PC-9 (cell line): ENCODE data around the gene NDUFAF2. TPM values are rescaled to one million over a fixed set of nuclear protein-coding genes. Genes with fewer than 3 reads are reported as not detected.

Experiments
- BruUV-seq: library from RNA; stranded (reverse); fragments of 400-500 nt; replicated peaks from 2 replicates; lab custom pipeline; 2021; lab: Mats Ljungman, UMichigan
- CTCF ChIA-PET: fragments of 300-600 bp; sonication (Branson Sonifier 250); formaldehyde crosslinking; loops from one replicate; lab custom pipeline; 2022; ENCODE audit warnings: antibody characterized with exemption; lab: Charles Lee
- POLR2A ChIA-PET: fragments of 300-600 bp; sonication (Branson Sonifier 250); formaldehyde crosslinking; loops from one replicate; lab custom pipeline; 2022; ENCODE audit warnings: antibody characterized with exemption; ENCODE audit not compliant: unreplicated experiment; lab: Charles Lee
- DNase-seq, 2 experiments: peaks; one replicate each; pipeline versions ENCODE4 v3.0.0 to v3.0.0-alpha.2; 2015 to 2022; ENCODE audit warnings: mixed read lengths in 1 of 2
- H2AFZ ChIP-seq: fragments of 200-600 bp; sonication (generic); 2 replicates; pipeline ENCODE4 v1.8.1; 2017; ENCODE audit warnings: antibody characterized with exemption
- H3F3A ChIP-seq: fragments of 200-600 bp; sonication (generic); 2 replicates; pipeline ENCODE4 v1.8.1; 2017; ENCODE audit warnings: antibody characterized with exemption, mild to moderate bottlenecking, low read depth; ENCODE audit not compliant: insufficient read depth
- H3K27ac ChIP-seq: fragments of 200-600 bp; sonication (generic); 2 replicates; pipeline ENCODE4 v1.6.1; 2016; ENCODE audit warnings: mixed run types
- H3K27me3 ChIP-seq: fragments of 200-600 bp; sonication (generic); 2 replicates; pipeline ENCODE4 v1.6.1; 2016; ENCODE audit warnings: low read depth, mixed run types; ENCODE audit not compliant: insufficient read depth
- H3K36me3 ChIP-seq: fragments of 200-600 bp; sonication (generic); 2 replicates; pipeline ENCODE4 v1.6.1; 2016; ENCODE audit warnings: low read depth, mixed run types
- H3K4me1 ChIP-seq: fragments of 200-600 bp; sonication (generic); replicated peaks from 2 replicates; pipeline ENCODE4 v1.6.1; 2016; ENCODE audit warnings: mixed run types; ENCODE audit not compliant: insufficient read depth
- H3K4me2 ChIP-seq: fragments of 200-600 bp; sonication (generic); 2 replicates; pipeline ENCODE4 v1.6.1; 2017; ENCODE audit warnings: mixed run types
- H3K4me3 ChIP-seq: fragments of 200-600 bp; sonication (generic); 2 replicates; pipeline ENCODE4 v1.6.1; 2016; ENCODE audit warnings: mixed run types
- H3K79me2 ChIP-seq: fragments of 200-600 bp; sonication (generic); 2 replicates; pipeline ENCODE4 v1.6.1; 2017; ENCODE audit warnings: low read depth, mixed run types
- H3K9me2 ChIP-seq: fragments of 200-600 bp; sonication (generic); 2 replicates; pipeline ENCODE4 v1.8.1; 2017; ENCODE audit warnings: mild to moderate bottlenecking; ENCODE audit not compliant: insufficient read depth
- H3K9me3 ChIP-seq: fragments of 200-600 bp; sonication (generic); 2 replicates; pipeline ENCODE4 v1.8.1; 2016; ENCODE audit warnings: low read depth; ENCODE audit not compliant: insufficient read depth
- H4K20me1 ChIP-seq: fragments of 200-600 bp; sonication (generic); 2 replicates; pipeline ENCODE4 v1.8.1; 2017; ENCODE audit not compliant: insufficient read depth
- EZH2 ChIP-seq: fragments of 200-600 bp; sonication (generic); IDR thresholded peaks from 2 replicates; pipeline ENCODE4 v1.8.0; 2017; ENCODE audit warnings: antibody characterized with exemption, low read depth
- intact Hi-C: fragments of 100-400 bp; cut with micrococcal nuclease; formaldehyde crosslinking; loops from one replicate; pipeline ENCODE4 v1.10.0; 2022; ENCODE audit not compliant: unreplicated experiment
- total RNA-seq: library from RNA; stranded (reverse); gene quantifications from 2 replicates; pipeline ENCODE4 v1.2.3, GENCODE V29; 2021
- TF ChIP-seq, protein P1 (sequence below): fragments of 200-600 bp; sonication (generic); conservative IDR thresholded peaks from 2 replicates; pipeline ENCODE4 v1.6.1; 2017; ENCODE audit warnings: mixed run types, antibody characterized with exemption, mild to moderate bottlenecking, moderate library complexity

NDUFAF2 gene
- total RNA-seq, 1 experiment from 2014 or later, result 42.7 TPM

DNA sequence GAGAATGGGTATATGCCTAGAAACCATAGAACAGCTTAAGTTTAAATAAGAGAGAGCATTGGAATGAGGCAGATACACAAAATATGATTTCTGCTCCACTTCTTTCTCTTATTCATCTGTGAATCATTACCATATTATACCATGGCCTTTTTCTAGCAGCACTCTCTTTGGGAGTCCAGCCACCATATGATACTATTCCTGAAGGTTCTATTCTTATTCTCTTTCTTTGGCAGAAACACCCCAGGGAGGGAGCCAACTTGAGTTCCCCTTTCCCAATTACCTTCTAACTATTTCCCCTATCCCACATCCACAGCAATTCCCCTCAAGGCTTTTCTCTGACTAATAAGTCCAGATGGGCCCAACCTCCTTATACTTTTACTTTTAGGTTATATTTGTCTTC lies 55.9 kb downstream of the NDUFAF2 start:
- no TSS peak for BruUV-seq
- H3K9me2 ChIP-seq, result 0 out of 2 replicates have a peak, but pooled peaks cover 5% of the 10 kb centered on the region
- H3K27me3 ChIP-seq, result no peaks in the 10 kb centered on the region
- no peak for DNase-seq
- H3K27ac ChIP-seq, result no peak overlapping the region
- no peak overlapping the region for H3K4me2 ChIP-seq
- H3K79me2 ChIP-seq, result no peaks in the 10 kb centered on the region; the same call in 1 of the 2 replicates
- TF ChIP-seq, protein P1, sequence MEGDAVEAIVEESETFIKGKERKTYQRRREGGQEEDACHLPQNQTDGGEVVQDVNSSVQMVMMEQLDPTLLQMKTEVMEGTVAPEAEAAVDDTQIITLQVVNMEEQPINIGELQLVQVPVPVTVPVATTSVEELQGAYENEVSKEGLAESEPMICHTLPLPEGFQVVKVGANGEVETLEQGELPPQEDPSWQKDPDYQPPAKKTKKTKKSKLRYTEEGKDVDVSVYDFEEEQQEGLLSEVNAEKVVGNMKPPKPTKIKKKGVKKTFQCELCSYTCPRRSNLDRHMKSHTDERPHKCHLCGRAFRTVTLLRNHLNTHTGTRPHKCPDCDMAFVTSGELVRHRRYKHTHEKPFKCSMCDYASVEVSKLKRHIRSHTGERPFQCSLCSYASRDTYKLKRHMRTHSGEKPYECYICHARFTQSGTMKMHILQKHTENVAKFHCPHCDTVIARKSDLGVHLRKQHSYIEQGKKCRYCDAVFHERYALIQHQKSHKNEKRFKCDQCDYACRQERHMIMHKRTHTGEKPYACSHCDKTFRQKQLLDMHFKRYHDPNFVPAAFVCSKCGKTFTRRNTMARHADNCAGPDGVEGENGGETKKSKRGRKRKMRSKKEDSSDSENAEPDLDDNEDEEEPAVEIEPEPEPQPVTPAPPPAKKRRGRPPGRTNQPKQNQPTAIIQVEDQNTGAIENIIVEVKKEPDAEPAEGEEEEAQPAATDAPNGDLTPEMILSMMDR, result no peak
- TF ChIP-seq EZH2, result no peak
- H3K36me3 ChIP-seq, result no peaks in the 10 kb centered on the region
- no peak overlapping the region for H3K4me3 ChIP-seq
- ChIA-PET CTCF (no interaction called here), POLR2A (no interaction called here)
- H4K20me1 ChIP-seq, result no peaks in the 10 kb centered on the region; the same call in 1 of the 2 replicates
- no peaks in the 10 kb centered on the region for H3K9me3 ChIP-seq
- intact Hi-C loops, result no loop called here
- H3K4me1 ChIP-seq, result no peaks in the 10 kb centered on the region
- no peaks in the 10 kb centered on the region for H3F3A ChIP-seq
- H2AFZ ChIP-seq, result no peak overlapping the region

DNA sequence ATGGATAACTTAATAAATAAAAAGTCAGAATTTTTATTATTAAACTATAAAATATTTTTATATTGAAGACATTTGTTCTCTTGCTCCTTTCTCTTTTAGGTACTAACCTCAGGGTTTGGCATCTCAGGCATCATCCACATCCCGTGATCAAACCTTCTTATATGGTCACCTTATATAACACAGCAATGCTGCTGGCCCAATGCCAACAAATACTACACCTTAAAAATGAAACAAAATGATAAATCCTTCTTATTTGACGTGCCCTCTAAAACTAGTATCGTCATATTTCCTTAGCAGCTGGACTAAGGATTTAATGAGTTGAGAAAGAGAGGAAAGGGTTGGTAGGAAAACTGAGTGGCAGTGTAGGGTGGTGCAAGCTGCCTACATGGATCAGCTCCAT lies 56.6 kb downstream of the NDUFAF2 start:
- Histone ChIP-seq H3K27ac (no peak overlapping the region), H3K4me3 (no peak overlapping the region), H2AFZ (no peak overlapping the region), H3K9me2 (0 out of 2 replicates have a peak, but pooled peaks cover 5% of the 10 kb centered on the region), H3K4me1 (no peaks in the 10 kb centered on the region), H4K20me1 (peaks cover 3% of the 10 kb centered on the region), H3K36me3 (no peaks in the 10 kb centered on the region), H3K79me2 (no peaks in the 10 kb centered on the region; the same call in 1 of the 2 replicates), H3K4me2 (no peak overlapping the region), H3F3A (no peaks in the 10 kb centered on the region), H3K9me3 (no peaks in the 10 kb centered on the region), H3K27me3 (no peaks in the 10 kb centered on the region)
- no TSS peak for BruUV-seq
- POLR2A ChIA-PET, result no interaction called here
- DNase-seq, result no peak
- intact Hi-C loops, result no loop called here
- CTCF ChIA-PET, result no interaction called here
- no peak for TF ChIP-seq EZH2
- TF ChIP-seq, protein P1, result no peak

DNA sequence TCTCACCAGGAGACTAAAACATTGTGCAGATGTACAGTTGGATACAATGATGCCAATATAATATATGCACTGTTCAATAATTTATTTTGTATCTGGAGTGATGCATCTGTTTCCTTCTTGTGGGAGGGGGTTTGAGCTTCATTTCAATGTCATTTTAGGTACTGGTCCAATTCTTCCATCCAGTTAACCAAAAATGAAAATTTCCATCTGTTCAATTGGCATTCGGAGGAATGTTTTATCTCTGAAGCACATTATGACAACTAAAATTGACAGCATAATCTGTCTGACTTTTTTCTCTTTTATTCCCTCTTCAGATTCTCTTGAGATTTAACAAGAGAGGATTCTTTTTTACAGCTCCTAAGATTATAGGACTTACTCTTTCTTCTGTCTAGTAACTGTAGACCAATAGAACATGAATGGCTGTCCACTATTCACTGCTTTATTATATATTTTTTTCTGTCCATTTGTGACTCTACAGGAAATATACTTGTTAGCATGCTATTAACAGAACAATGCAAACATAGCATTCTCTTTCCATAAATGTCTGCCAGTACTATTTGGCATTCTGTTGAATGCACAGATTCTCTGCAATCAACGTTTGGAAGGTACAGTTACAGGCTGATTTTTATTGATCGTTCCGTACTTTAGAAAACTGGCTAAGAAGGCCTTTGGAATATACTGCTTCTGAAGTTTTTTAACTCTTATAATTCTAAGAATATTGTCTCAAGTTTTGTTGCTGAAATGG lies 57.8 kb downstream of the NDUFAF2 start:
- Histone ChIP-seq H3F3A (no peaks in the 10 kb centered on the region), H2AFZ (no peak overlapping the region), H3K4me2 (no peak overlapping the region), H3K36me3 (no peaks in the 10 kb centered on the region), H3K4me3 (no peak overlapping the region), H3K9me2 (0 out of 2 replicates have a peak, but pooled peaks cover 5% of the 10 kb centered on the region), H3K4me1 (no peaks in the 10 kb centered on the region), H3K79me2 (no peaks in the 10 kb centered on the region; the same call in 1 of the 2 replicates), H3K27me3 (no peaks in the 10 kb centered on the region), H4K20me1 (peaks cover 5% of the 10 kb centered on the region), H3K27ac (no peak overlapping the region), H3K9me3 (no peaks in the 10 kb centered on the region)
- DNase-seq, result no peak
- intact Hi-C loops, result no loop called here
- CTCF ChIA-PET, result no interaction called here
- BruUV-seq, result no TSS peak
- TF ChIP-seq EZH2, result no peak
- TF ChIP-seq, protein P1, result no peak
- POLR2A ChIA-PET, result no interaction called here
